GM21528 (cell line): ENCODE measurements around the gene CBLB.

Experiments used
- ATAC-seq: cut with Tn5 transposase; IDR thresholded peaks from one replicate; pipeline ENCODE4 v1.9.1; 2021; ENCODE audit warnings: mild to moderate bottlenecking, moderate library complexity; ENCODE audit not compliant: unreplicated experiment, low FRiP score

CBLB gene

DNA sequence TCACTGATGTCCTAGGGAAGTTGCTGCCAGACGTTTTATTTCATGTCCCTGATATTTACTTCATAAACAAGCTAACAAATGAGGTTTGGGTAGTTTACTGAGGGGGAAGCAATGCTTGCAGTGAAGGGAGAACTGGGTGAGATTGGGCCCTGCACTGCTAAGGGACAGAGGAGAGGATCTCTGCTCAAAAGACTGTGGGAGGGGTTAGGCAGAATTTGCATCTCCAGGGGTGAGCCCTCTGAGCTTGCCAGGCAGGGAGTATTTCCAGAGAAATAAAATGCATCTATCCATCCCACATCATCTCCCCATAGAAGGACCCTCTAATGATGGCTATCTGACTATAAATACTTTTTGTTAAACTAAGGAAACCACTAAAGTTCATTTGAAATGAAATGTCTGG is 215.6 kb downstream of the CBLB start:
- ATAC-seq, result no peak

DNA sequence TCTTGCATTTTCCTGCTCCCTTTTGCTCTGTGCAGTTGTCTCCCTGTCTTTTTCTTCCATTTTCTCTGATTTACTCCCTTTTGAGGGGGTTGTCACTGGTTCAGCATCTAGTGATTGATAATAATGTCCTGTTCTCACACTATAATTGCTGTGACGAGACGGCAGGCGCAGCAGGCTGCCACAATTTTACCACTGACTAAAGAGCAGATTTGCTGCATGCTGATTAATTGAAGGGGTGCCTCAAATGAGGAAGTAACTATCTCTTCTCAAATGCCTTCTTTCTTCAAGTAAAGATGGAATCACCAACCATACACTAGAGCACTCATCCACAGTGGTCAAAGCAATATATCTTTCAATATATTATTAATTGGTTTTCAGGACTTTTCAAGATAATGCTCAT is 219.3 kb downstream of the CBLB start:
- no peak for ATAC-seq

GRCh38 chr3:105647047-105647446 is 221.8 kb downstream of the CBLB start:
- no peak for ATAC-seq

GRCh38 chr3:105639131-105639530 is 229.7 kb downstream of the CBLB start:
- ATAC-seq, result no peak

GRCh38 chr3:105634708-105635107 is 234.1 kb downstream of the CBLB start:
- no peak for ATAC-seq

DNA sequence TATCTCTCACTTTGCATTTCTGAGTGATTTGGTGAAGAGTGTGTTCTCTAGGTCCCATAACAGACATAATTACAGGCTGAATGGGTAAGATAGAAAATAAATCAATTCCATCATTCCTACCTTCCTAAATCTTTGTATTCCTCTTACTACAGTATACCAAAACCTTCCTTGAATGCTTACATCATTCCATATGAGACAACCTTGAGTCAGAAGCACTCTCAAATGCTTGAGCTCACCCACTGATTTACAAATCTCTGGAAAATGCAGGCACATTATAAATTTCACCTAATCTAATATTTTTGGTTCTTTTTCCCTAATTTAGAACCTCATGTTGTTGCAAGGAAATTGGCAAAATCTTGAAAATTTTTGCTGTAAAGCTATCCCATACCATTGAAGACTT is 239.1 kb downstream of the CBLB start:
- ATAC-seq, result no peak

DNA sequence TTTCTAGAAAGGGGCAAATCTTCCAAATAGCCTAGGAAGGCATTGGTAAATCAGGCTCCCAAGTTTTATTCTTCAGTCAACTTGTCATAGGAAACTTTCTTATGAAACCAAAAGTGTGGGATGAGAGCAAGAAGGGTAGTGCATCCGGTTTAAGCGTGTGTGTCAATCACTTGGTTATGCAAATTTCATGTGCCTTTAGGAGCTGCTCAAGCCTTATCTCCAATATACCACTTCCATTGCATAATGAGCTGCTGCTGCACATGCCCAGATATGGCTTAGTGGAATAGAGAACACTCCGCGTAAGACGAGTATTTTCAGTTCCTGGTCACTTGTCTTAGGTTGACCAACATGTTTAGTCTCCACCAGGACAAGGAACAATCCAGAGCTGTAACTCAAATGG is 242.1 kb downstream of the CBLB start:
- no peak for ATAC-seq

DNA sequence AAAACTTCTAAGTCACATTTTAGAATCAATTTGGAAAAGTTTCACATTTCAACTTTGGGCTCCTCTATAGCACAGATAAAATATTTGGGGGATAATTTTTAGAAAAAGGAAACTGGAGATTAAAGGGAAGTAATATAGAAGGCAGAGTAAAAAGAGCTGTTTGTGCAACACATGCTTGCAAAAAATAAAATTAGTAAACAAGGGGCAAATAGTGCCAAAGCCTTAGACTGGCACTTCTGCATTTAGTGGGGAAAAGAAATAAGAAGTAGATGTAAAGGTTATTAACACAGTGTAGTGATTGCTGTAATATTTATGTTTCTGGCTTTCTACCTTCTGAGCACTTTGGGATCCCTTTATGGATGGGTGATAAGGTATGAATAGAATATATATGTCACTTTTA is 246.6 kb downstream of the CBLB start:
- no peak for ATAC-seq

- ATAC-seq, result no peak
Observed at GRCh38 chr3:105620236-105620635, 248.6 kb downstream of the CBLB start.

- ATAC-seq, result no peak
Observed at GRCh38 chr3:105619651-105620050, 249.2 kb downstream of the CBLB start.

GRCh38 chr3:105618556-105618955 is 250.3 kb downstream of the CBLB start:
- ATAC-seq, result no peak

GRCh38 chr3:105616374-105617121 is 252.3 kb downstream of the CBLB start:
- no peak for ATAC-seq

- ATAC-seq, result no peak
Observed at GRCh38 chr3:105615814-105616213, 253.0 kb downstream of the CBLB start.

GRCh38 chr3:105614288-105615030 is 254.4 kb downstream of the CBLB start:
- ATAC-seq, result no peak

DNA sequence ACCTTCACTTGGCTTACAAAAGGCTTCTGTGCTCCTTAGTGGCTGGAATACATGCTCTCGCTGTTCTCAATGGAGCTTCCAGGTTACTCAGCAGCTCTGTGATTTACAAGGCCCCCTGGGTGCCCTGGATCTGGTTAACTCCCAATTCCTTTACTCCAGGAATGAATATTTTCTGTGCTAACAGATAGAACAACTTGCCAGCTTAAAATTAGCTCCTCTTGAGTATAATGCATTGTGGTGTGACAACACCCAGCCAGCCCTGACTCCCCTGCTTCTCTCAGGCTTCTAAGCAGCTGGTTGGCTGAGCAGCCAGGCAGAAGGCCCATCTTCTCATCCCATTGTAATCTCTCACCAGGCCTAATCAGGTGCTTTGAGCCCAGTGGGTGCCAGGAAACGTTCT is 255.7 kb downstream of the CBLB start:
- no peak for ATAC-seq

DNA sequence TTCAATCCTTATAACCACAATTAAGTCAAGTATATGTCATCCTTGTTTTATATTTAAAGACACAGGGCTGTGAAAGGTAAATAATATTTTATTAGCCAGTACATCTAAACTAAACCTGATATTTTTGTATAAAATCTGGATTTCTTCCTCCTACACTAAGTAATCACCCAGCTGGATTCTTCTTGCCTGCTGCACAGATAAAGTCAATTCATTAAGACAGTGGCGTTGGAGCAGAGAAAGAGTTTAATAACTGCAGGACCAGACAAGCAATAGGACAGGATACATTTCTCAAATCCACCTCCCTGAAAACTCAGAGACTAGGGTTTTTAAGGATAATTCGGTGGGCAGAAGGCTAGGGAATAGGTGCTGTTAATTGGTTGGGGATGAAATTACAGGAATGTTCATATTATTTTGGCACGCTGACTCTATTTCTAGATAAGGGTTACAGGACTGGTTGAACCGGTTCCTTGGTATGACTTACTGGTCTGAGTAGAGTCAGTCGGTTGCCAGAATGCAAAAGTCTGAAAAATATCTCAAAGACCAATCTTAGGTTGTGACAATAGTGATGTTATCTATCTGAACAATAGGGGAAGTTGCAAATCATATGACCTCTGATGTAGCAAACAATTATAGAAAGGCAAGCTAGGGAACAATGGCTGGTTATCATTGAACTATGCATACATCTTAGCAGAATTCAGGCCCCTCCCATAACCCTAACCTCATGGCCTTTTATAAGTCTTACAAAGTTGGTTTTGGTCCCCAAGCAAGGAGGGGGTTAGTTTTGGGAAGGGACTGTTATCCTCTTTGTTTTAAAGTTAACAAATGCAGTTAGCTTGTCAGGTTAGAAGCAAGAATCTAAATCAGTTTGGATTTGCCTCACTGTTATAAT is 257.3 kb downstream of the CBLB start:
- no peak for ATAC-seq

- no peak for ATAC-seq
Observed at GRCh38 chr3:105610473-105610872, 258.3 kb downstream of the CBLB start.

- no peak for ATAC-seq
Observed at GRCh38 chr3:105608623-105609022, 260.2 kb downstream of the CBLB start.

- no peak for ATAC-seq
Observed at GRCh38 chr3:105606016-105606415, 262.8 kb downstream of the CBLB start.
